Esophagus squamous epithelium (tissue), 5 donors: ENCODE measurements around the gene BMF. TPM values are rescaled to one million over a fixed set of nuclear protein-coding genes. Genes with fewer than 3 reads are reported as not detected.
"Not testable (repeated sequence)": the region's sequence is repeated elsewhere in the genome, so short reads cannot be mapped to it uniquely, and the experiment has no call there.

Experiments used
- DNase-seq: peaks from one replicate; lab custom pipeline; 2025; lab: John Stamatoyannopoulos, UW
- H3K27ac ChIP-seq, 4 donors: fragments of 200-600 bp; sonication (generic); one replicate each; pipeline ENCODE4 v1.5.1; 2016 to 2019; ENCODE audit warnings: mild to moderate bottlenecking in 1 of 4
- H3K27me3 ChIP-seq, 4 donors: fragments of 200-600 bp; sonication (generic); 1 replicate in 3 of 4; 2 replicates in 1 of 4; pipeline versions ENCODE4 v1.5.1 to v1.6.0; 2017 to 2021; ENCODE audit warnings: antibody characterized with exemption in 1 of 4
- H3K36me3 ChIP-seq, 3 donors: fragments of 200-600 bp; sonication (generic); one replicate each; pipeline ENCODE4 v1.5.1; 2016 to 2019
- H3K4me1 ChIP-seq, 3 donors: fragments of 200-600 bp; sonication (generic); one replicate each; pipeline ENCODE4 v1.5.1; 2017 to 2019
- H3K4me3 ChIP-seq, 4 donors: fragments of 200-600 bp; sonication (generic); 1 replicate in 3 of 4; 2 replicates in 1 of 4; pipeline ENCODE4 v1.5.1; 2016 to 2019; ENCODE audit warnings: mild to moderate bottlenecking in 2 of 4, moderate library complexity in 1 of 4
- H3K9me3 ChIP-seq, 3 donors: fragments of 200-600 bp; sonication (generic); one replicate each; pipeline ENCODE4 v1.5.1; 2016 to 2019
- CTCF ChIP-seq, 6 experiments: fragments of 450-650 bp in 4 of 6; fragments of 200-600 bp in 2 of 6; sonication (generic) in 2 of 6; IDR thresholded peaks; one replicate each; pipeline ENCODE4 v1.5.1; 2016 to 2019; ENCODE audit warnings: antibody characterized with exemption in 6 of 6, mild to moderate bottlenecking in 4 of 6, moderate library complexity in 4 of 6
- POLR2A ChIP-seq, 4 donors: fragments of 450-650 bp; IDR thresholded peaks; one replicate each; pipeline ENCODE4 v1.6.1; 2017; ENCODE audit warnings: antibody characterized with exemption in 4 of 4, mild to moderate bottlenecking in 4 of 4, moderate library complexity in 3 of 4
- whole genome bisulfite sequencing, 2 donors: methylation state at CpG; one replicate each; pipeline ENCODE4 v1.1.5; 2018; 5-methylcytosine and 5-hydroxymethylcytosine counted together
- intact Hi-C: fragments of 100-400 bp; cut with DNase I; formaldehyde crosslinking; loops from one replicate; pipeline ENCODE4 v1.15.0; 2022
- total RNA-seq, 4 donors: library from RNA; depleted of rRNA; stranded (reverse); fragments of >200 nt; gene quantifications; one replicate each; pipeline ENCODE4 v1.1.0, GENCODE V29; 2016
- donor health status: DM: yes; HTN: yes; CAD: no.

Gene BMF
- total RNA-seq, 4 donors from 2014 or later: 0.31 to 4.4 (median 1.4) TPM

GRCh38 chr15:40151499-40151898 is 42.8 kb upstream of the BMF start:
- WGBS, 2 donors: 69 to 75% methylated on average over 6 of the region's 6 CpGs

GRCh38 chr15:40150163-40150925 is 41.7 kb upstream of the BMF start:
- no peak overlapping the region for H3K4me3 ChIP-seq
- H3K9me3 ChIP-seq: no peaks in the 10 kb centered on the region
- no peaks in the 10 kb centered on the region for H3K36me3 ChIP-seq
- intact Hi-C loops: no loop called here
- TF ChIP-seq CTCF (IDR thresholded peaks at IDR 0.05) (no peak), POLR2A (IDR thresholded peaks at IDR 0.05) (no peak)
- H3K4me1 ChIP-seq: peaks cover under 1 to 16% (median 5%) of the 10 kb centered on the region in 3 donors
- no peak overlapping the region for H3K27ac ChIP-seq
- WGBS, 2 donors: 44 to 49% methylated on average over 9 of the region's 9 CpGs
- no peak for DNase-seq
- H3K27me3 ChIP-seq: no peaks in the 10 kb centered on the region

More at GRCh38 chr15:40151499-40151898, 42.8 kb upstream of the BMF start:
- H3K36me3 ChIP-seq: no peaks in the 10 kb centered on the region
- no peak overlapping the region for H3K4me3 ChIP-seq
- DNase-seq: no peak
- H3K27me3 ChIP-seq: no peaks in the 10 kb centered on the region
- intact Hi-C loops: no loop called here
- TF ChIP-seq POLR2A (IDR thresholded peaks at IDR 0.05): no peak
- TF ChIP-seq CTCF (IDR thresholded peaks at IDR 0.05): no peak
- no peaks in the 10 kb centered on the region for H3K9me3 ChIP-seq
- H3K27ac ChIP-seq: no peak overlapping the region
- peaks cover 4 to 28% (median 9%) of the 10 kb centered on the region in 3 donors for H3K4me1 ChIP-seq

- intact Hi-C loops: no loop called here
- Histone ChIP-seq H3K36me3 (no peaks in the 10 kb centered on the region), H3K27me3 (no peaks in the 10 kb centered on the region), H3K9me3 (no peaks in the 10 kb centered on the region), H3K27ac (no peak overlapping the region), H3K4me1 (peaks cover 0 to 9% (median 4%) of the 10 kb centered on the region in 3 donors), H3K4me3 (no peak overlapping the region)
- WGBS, 2 donors: 79 to 91% methylated on average over 4 of the region's 4 CpGs
- TF ChIP-seq POLR2A (IDR thresholded peaks at IDR 0.05): no peak
- no peak for TF ChIP-seq CTCF (IDR thresholded peaks at IDR 0.05)
- no peak for DNase-seq
Observed at GRCh38 chr15:40149339-40149738, 40.7 kb upstream of the BMF start.

GRCh38 chr15:40146037-40146436 is 37.4 kb upstream of the BMF start:
- Histone ChIP-seq H3K4me3 (no peak overlapping the region), H3K36me3 (no peaks in the 10 kb centered on the region), H3K9me3 (no peaks in the 10 kb centered on the region), H3K4me1 (peaks cover 0 to 8% (median 4%) of the 10 kb centered on the region in 3 donors), H3K27ac (no peak overlapping the region), H3K27me3 (no peaks in the 10 kb centered on the region)
- WGBS, 2 donors: 63 to 66% methylated on average over 3 to 4 of the region's 4 CpGs
- intact Hi-C loops: no loop called here
- TF ChIP-seq CTCF (IDR thresholded peaks at IDR 0.05) (no peak), POLR2A (IDR thresholded peaks at IDR 0.05) (no peak)
- DNase-seq: no peak

GRCh38 chr15:40142428-40142827 is 33.7 kb upstream of the BMF start:
- Histone ChIP-seq H3K27ac (no peak overlapping the region), H3K4me1 (no peaks in the 10 kb centered on the region), H3K9me3 (no peaks in the 10 kb centered on the region), H3K36me3 (no peaks in the 10 kb centered on the region), H3K4me3 (no peak overlapping the region), H3K27me3 (no peaks in the 10 kb centered on the region)
- no peak for TF ChIP-seq POLR2A (IDR thresholded peaks at IDR 0.05)
- no peak for TF ChIP-seq CTCF (IDR thresholded peaks at IDR 0.05)
- 84 to 92% methylated on average over 5 of the region's 5 CpGs for WGBS, 2 donors
- intact Hi-C loops: no loop called here
- DNase-seq: no peak

- H3K27me3 ChIP-seq, intact Hi-C loops, H3K36me3 ChIP-seq, H3K27ac ChIP-seq, H3K4me3 ChIP-seq, H3K4me1 ChIP-seq, H3K9me3 ChIP-seq, DNase-seq: not testable (repeated sequence)
- 62 to 74% methylated on average over 3 of the region's 3 CpGs for WGBS, 2 donors
Observed at GRCh38 chr15:40138201-40138570, 29.5 kb upstream of the BMF start.
